ENCODE data around the gene PRKN. TPM values are rescaled to one million over a fixed set of nuclear protein-coding genes. Genes with fewer than 3 reads are reported as not detected.

Gene PRKN
- total RNA-seq, 1 experiment from 2014 or later = not detected

GRCh38 chr6:161671117-161671516 lies 1056.4 kb downstream of the PRKN start:
- no peak overlapping the region for H3K27ac ChIP-seq
- intact Hi-C loops (cut with micrococcal nuclease; ENCODE audit: unreplicated experiment) = no loop called here
- H3K27me3 ChIP-seq (ENCODE audit: insufficient read depth, low read depth) = no peaks in the 10 kb centered on the region
- H3K36me3 ChIP-seq (ENCODE audit: low read depth) = no peaks in the 10 kb centered on the region
- H3K9me3 ChIP-seq (ENCODE audit: insufficient read depth, low read depth) = no peaks in the 10 kb centered on the region
- H3K4me1 ChIP-seq (replicated peaks; ENCODE audit: insufficient read depth) = no peaks in the 10 kb centered on the region
- H4K20me1 ChIP-seq (ENCODE audit: insufficient read depth) = no peaks in the 10 kb centered on the region
- H3K9me2 ChIP-seq (ENCODE audit: insufficient read depth) = no peaks in the 10 kb centered on the region
- H3K79me2 ChIP-seq (ENCODE audit: low read depth) = no peaks in the 10 kb centered on the region
- H3K4me2 ChIP-seq = no peak overlapping the region
- no peak for DNase-seq
- H2AFZ ChIP-seq = no peak overlapping the region
- ChIA-PET CTCF (no interaction called here), POLR2A (ENCODE audit: unreplicated experiment) (no interaction called here)
- no peaks in the 10 kb centered on the region for H3F3A ChIP-seq (ENCODE audit: insufficient read depth, low read depth)
- H3K4me3 ChIP-seq = no peak overlapping the region
- no TSS peak for BruUV-seq (replicated peaks)
- TF ChIP-seq, protein P1, sequence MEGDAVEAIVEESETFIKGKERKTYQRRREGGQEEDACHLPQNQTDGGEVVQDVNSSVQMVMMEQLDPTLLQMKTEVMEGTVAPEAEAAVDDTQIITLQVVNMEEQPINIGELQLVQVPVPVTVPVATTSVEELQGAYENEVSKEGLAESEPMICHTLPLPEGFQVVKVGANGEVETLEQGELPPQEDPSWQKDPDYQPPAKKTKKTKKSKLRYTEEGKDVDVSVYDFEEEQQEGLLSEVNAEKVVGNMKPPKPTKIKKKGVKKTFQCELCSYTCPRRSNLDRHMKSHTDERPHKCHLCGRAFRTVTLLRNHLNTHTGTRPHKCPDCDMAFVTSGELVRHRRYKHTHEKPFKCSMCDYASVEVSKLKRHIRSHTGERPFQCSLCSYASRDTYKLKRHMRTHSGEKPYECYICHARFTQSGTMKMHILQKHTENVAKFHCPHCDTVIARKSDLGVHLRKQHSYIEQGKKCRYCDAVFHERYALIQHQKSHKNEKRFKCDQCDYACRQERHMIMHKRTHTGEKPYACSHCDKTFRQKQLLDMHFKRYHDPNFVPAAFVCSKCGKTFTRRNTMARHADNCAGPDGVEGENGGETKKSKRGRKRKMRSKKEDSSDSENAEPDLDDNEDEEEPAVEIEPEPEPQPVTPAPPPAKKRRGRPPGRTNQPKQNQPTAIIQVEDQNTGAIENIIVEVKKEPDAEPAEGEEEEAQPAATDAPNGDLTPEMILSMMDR (conservative IDR thresholded peaks at IDR 0.05) = no peak
- no peak for TF ChIP-seq EZH2 (IDR thresholded peaks at IDR 0.05; ENCODE audit: low read depth)

GRCh38 chr6:161668665-161669064 lies 1058.9 kb downstream of the PRKN start:
- Histone ChIP-seq H2AFZ (no peak overlapping the region), H3K4me3 (no peak overlapping the region), H3K36me3 (ENCODE audit: low read depth) (no peaks in the 10 kb centered on the region), H3K4me1 (replicated peaks; ENCODE audit: insufficient read depth) (no peaks in the 10 kb centered on the region), H3K79me2 (ENCODE audit: low read depth) (no peaks in the 10 kb centered on the region), H3K4me2 (no peak overlapping the region), H3F3A (ENCODE audit: insufficient read depth, low read depth) (no peaks in the 10 kb centered on the region), H4K20me1 (ENCODE audit: insufficient read depth) (no peaks in the 10 kb centered on the region), H3K9me3 (ENCODE audit: insufficient read depth, low read depth) (no peaks in the 10 kb centered on the region), H3K27me3 (ENCODE audit: insufficient read depth, low read depth) (no peaks in the 10 kb centered on the region), H3K27ac (no peak overlapping the region), H3K9me2 (ENCODE audit: insufficient read depth) (no peaks in the 10 kb centered on the region)
- no peak for DNase-seq
- intact Hi-C loops (cut with micrococcal nuclease; ENCODE audit: unreplicated experiment) = no loop called here
- ChIA-PET CTCF (no interaction called here), POLR2A (ENCODE audit: unreplicated experiment) (no interaction called here)
- BruUV-seq (replicated peaks) = no TSS peak
- no peak for TF ChIP-seq EZH2 (IDR thresholded peaks at IDR 0.05; ENCODE audit: low read depth)
- TF ChIP-seq, protein P1 (conservative IDR thresholded peaks at IDR 0.05) = no peak

- ChIA-PET CTCF (no interaction called here), POLR2A (ENCODE audit: unreplicated experiment) (no interaction called here)
- H3K4me2 ChIP-seq = no peak overlapping the region
- H3K36me3 ChIP-seq (ENCODE audit: low read depth) = no peaks in the 10 kb centered on the region
- H4K20me1 ChIP-seq (ENCODE audit: insufficient read depth) = no peaks in the 10 kb centered on the region
- H3K27me3 ChIP-seq (ENCODE audit: insufficient read depth, low read depth) = no peaks in the 10 kb centered on the region
- no peaks in the 10 kb centered on the region for H3F3A ChIP-seq (ENCODE audit: insufficient read depth, low read depth)
- H3K9me2 ChIP-seq (ENCODE audit: insufficient read depth) = no peaks in the 10 kb centered on the region
- H3K79me2 ChIP-seq (ENCODE audit: low read depth) = no peaks in the 10 kb centered on the region
- H3K9me3 ChIP-seq (ENCODE audit: insufficient read depth, low read depth) = no peaks in the 10 kb centered on the region
- H3K4me1 ChIP-seq (replicated peaks; ENCODE audit: insufficient read depth) = no peaks in the 10 kb centered on the region
- no peak for TF ChIP-seq EZH2 (IDR thresholded peaks at IDR 0.05; ENCODE audit: low read depth)
- TF ChIP-seq, protein P1 (conservative IDR thresholded peaks at IDR 0.05) = no peak
- intact Hi-C loops (cut with micrococcal nuclease; ENCODE audit: unreplicated experiment) = no loop called here
- no TSS peak for BruUV-seq (replicated peaks)
- no peak overlapping the region for H2AFZ ChIP-seq
- no peak for DNase-seq
- no peak overlapping the region for H3K27ac ChIP-seq
- H3K4me3 ChIP-seq = no peak overlapping the region
Observed at GRCh38 chr6:161667957-161668356, 1059.6 kb downstream of the PRKN start.
